IPS DF 19.7 (cell line): ENCODE data around the gene SPRY4.
"Not testable (repeated sequence)": the region's sequence is repeated elsewhere in the genome, so short reads cannot be mapped to it uniquely, and the experiment has no call there.

ENCODE experiments used
- DNase-seq: peaks from one replicate; pipeline ENCODE4 v3.0.0-alpha.2; 2013; ENCODE audit warnings: low read depth, low spot score

SPRY4 gene

GRCh38 chr5:142295084-142295758 is 29.6 kb downstream of the SPRY4 start:
- DNase-seq: peak; percentile 40

- no peak for DNase-seq
These were observed 31.3 kb downstream of the SPRY4 start for GRCh38 chr5:142293486-142293885.

GRCh38 chr5:142292808-142293207 is 32.0 kb downstream of the SPRY4 start:
- no peak for DNase-seq

DNA sequence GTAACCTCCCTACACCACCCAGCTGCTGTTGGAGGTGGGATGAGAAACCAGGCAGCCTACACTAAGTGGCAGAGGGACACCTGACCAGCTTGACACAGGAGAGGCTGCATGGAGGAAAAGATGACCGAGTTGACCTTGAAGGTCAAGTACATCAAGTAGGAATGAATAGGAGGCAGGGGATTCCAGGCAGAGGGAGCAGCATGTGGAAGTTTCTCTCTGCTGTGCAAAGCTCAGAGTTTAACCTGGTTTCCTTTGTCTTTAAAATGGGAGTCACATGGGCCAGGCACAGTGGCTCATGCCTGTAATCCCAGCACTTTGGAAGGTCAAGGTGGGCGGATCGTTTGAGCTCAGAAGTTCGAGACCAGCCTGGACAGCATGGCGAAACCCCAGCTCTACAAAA is 32.6 kb downstream of the SPRY4 start:
- DNase-seq: no peak

DNA sequence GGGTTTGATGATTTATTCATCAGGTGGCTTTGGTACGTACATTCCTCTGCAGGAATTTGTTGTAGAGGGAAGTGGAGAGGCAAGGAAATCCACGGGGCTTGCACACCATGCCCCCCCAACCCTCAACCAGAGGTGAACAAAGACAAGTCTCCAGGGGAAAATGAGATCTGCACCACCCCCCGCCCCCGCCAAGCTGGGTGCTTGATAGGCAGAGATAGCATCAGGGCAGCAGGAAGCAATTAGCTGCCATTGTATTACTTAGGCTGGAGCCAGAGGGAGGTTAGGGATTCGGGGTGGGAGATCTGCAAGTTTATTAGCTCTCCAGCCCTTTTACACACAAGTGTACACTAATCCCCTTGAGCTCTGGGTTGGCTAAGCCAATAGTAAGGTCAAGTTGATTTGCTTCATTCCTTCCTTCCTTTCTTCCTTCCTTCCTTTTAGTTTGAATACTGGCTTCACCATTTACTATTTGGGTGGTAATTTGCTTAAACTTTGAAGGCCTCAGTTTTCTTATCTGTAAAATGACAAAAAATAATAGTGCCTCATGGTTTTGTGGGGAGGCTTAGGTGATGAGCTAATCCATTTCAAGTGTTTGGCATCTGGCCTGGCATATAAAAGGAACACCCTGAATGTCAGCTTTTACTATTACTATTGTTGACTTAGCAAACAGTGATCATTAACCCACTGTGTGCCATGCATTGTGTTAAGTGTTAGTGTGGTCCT is 34.1 kb downstream of the SPRY4 start:
- no peak for DNase-seq

GRCh38 chr5:142289708-142290576 is 34.9 kb downstream of the SPRY4 start:
- no peak for DNase-seq

GRCh38 chr5:142287973-142288313 is 36.9 kb downstream of the SPRY4 start:
- no peak for DNase-seq

GRCh38 chr5:142287096-142287972 is 37.5 kb downstream of the SPRY4 start:
- DNase-seq: no peak

DNA sequence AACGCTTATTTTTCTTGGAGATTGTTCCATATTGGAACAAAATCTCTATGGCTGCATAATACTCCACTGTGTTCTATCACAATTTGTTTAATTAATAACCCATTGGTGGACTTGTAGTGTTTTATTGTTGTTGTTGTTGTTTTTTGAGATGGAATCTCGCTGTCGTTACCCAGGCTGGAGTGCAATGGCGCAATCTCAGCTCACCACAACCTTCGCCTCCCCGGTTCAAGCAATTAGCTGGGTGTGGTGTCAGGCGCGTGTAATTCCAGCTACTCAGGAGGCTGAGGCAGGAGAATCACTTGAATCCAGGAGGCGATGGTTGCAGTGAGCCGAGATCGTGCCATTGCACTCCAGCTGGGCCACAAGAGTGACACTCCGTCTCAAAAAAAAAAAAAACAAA is 38.7 kb downstream of the SPRY4 start:
- no peak for DNase-seq

DNA sequence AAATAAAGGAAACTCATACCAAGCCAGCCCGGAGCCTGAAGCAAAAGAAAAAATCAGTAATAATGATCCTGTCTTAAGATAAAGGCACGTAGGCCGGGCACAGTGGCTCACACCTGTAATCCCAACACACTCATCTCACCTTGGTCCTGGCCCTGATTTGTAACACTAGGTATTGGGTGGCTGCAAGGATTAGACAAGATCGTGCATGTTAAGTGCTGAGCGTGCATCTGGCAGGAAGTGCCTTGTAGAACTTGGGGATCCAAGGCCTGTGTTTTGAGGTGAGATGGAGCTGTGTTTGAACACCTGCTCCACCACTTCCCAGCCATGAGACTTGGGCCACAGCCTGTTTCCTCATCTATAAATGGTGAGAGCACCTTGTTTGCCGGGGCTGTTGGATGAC is 41.5 kb downstream of the SPRY4 start:
- no peak for DNase-seq

GRCh38 chr5:142281966-142282365 is 42.9 kb downstream of the SPRY4 start:
- no peak for DNase-seq

DNA sequence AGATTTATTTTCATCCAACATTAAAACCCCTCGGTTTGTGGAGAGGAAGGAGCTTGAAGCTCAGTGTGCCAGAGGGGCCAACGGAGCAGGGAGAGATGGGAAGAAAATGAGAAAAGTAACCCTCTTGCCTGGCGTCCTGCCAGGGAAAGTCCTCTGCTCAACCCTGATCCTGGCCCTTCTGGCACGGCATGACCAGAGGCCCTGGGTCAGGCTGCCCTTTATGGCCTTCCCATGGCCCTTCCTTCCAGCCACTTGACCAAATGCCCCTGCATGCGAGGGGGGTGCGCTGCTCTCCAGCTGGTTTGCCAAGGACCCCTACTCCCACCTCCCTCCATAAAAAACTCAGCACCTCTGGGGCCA is 43.8 kb downstream of the SPRY4 start:
- DNase-seq: no peak

GRCh38 chr5:142280066-142281007 is 44.5 kb downstream of the SPRY4 start:
- peak; percentile 61 for DNase-seq

DNA sequence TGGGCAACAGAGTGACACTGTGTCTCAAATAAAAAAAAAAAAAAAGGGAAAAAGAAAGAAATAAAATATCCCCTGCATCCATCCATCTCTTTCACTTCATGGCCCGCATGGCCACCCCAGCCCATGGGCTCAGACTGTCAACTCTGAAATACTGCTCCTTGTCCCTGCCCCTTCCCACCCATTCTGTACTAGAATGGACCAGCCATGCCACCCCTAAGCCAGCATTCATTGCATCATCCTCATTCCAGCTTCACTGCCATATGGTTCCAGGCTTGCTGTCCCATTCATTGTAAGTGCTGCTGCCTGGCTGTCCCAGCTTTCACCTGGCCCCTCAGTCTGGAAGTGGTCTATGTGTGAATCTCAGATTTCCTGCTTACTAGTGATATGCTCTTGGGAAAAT is 46.2 kb downstream of the SPRY4 start:
- DNase-seq: no peak

DNA sequence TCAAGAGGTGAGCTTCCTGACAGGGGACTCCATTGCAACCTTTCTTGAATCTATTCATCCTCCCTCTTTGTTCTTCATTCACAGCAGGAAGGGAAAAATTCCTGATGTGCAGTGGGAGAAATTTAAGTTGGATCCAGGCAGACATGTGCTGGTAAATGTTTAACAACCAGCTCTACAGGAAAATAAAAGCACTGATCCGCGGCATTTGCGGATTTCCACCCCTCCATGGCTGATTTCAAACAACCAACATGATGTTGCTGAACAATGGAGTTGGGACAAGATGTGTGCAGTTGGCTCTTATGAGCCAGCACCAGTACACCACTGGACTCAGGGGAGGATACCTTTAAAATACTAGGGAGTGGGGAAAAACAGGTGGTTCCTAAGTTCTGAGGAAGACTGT is 47.0 kb downstream of the SPRY4 start:
- DNase-seq: no peak

GRCh38 chr5:142276517-142276916 is 48.3 kb downstream of the SPRY4 start:
- no peak for DNase-seq

DNA sequence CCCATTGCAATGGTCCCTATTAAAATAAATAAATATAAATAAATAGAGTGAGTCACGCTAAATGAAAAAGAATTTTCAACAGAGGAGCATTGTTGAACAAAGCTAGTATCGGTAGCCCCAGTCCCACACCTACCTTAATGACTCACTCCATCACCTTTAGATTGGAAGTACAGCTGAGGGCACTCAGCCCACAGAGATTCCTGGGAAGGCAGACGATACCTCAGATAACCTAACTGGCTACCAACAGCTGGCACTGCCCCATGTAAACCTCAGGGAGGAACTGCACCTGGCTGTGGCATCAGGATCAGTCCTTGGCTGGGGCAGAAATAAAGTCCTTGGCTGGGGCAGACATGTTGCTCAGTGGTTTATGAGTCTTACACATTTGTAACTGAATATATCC is 49.3 kb downstream of the SPRY4 start:
- no peak for DNase-seq

- DNase-seq: not testable (repeated sequence)
These were observed 52.2 kb downstream of the SPRY4 start for GRCh38 chr5:142272596-142272995.

- DNase-seq: not testable (repeated sequence)
These were observed 60.7 kb downstream of the SPRY4 start for GRCh38 chr5:142264084-142264483.

- DNase-seq: no peak
These were observed 61.5 kb downstream of the SPRY4 start for GRCh38 chr5:142263346-142263745.

GRCh38 chr5:142262683-142263082 is 62.1 kb downstream of the SPRY4 start:
- DNase-seq: no peak
